Activated naive CD8-positive, alpha-beta T cell treated with anti-CD3 and anti-CD28 coated beads for 36 hours (primary cell): Measurements from ENCODE around the gene RASSF5. TPM values are rescaled to one million over a fixed set of nuclear protein-coding genes. Genes with fewer than 3 reads are reported as not detected.

Experiments used
- DNase-seq: peaks from one replicate; pipeline ENCODE4 v3.0.0; 2021
- H3K27ac Mint-ChIP-seq: one replicate; pipeline ENCODE4 v1.8.0; 2022; ENCODE audit warnings: mild to moderate bottlenecking, moderate library complexity, mixed read lengths
- H3K27me3 Mint-ChIP-seq: one replicate; pipeline ENCODE4 v1.8.0; 2022; ENCODE audit warnings: mild to moderate bottlenecking, mixed read lengths
- H3K36me3 Mint-ChIP-seq: one replicate; pipeline ENCODE4 v1.8.0; 2021; ENCODE audit warnings: mild to moderate bottlenecking, mixed read lengths
- H3K4me1 Mint-ChIP-seq: one replicate; pipeline ENCODE4 v1.8.0; 2021; ENCODE audit warnings: mixed read lengths
- H3K4me3 Mint-ChIP-seq: one replicate; pipeline ENCODE4 v1.8.0; 2022; ENCODE audit warnings: mild to moderate bottlenecking, moderate library complexity, mixed read lengths
- H3K9me3 Mint-ChIP-seq: one replicate; pipeline ENCODE4 v1.8.0; 2022; ENCODE audit warnings: mixed read lengths
- total RNA-seq, 2 experiments: library from RNA; stranded (reverse); gene quantifications; one replicate each; pipeline ENCODE4 v1.2.3, GENCODE V29; 2021

RASSF5 gene, protein sequence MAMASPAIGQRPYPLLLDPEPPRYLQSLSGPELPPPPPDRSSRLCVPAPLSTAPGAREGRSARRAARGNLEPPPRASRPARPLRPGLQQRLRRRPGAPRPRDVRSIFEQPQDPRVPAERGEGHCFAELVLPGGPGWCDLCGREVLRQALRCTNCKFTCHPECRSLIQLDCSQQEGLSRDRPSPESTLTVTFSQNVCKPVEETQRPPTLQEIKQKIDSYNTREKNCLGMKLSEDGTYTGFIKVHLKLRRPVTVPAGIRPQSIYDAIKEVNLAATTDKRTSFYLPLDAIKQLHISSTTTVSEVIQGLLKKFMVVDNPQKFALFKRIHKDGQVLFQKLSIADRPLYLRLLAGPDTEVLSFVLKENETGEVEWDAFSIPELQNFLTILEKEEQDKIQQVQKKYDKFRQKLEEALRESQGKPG
- total RNA-seq: 100 to 1,000 TPM; 223 to 226 TPM

- peaks cover 35% of the 10 kb centered on the region for H3K27me3 Mint-ChIP-seq
- H3K9me3 Mint-ChIP-seq: no peaks in the 10 kb centered on the region
- DNase-seq: peak; percentile 85
- peak within 1 kb of the TSS; percentile 72 for H3K4me3 Mint-ChIP-seq
- peaks cover 1% of the 10 kb centered on the region for H3K36me3 Mint-ChIP-seq
- H3K4me1 Mint-ChIP-seq: peaks cover 53% of the 10 kb centered on the region
- H3K27ac Mint-ChIP-seq: peak within 1 kb of the TSS; percentile 4
Observed at GRCh38 chr1:206507284-206508129, at the start of gene RASSF5. RASSF5 (plus strand) TSS chr1:206507531; CDS start chr1:206507603, 72 bp downstream.

GRCh38 chr1:206459703-206460102 lies 47.6 kb upstream of the RASSF5 start:
- Mint-ChIP-seq H3K4me1 (peaks cover 25% of the 10 kb centered on the region), H3K4me3 (no peak overlapping the region), H3K27ac (no peak overlapping the region), H3K27me3 (no peaks in the 10 kb centered on the region), H3K9me3 (no peaks in the 10 kb centered on the region), H3K36me3 (no peaks in the 10 kb centered on the region)
- no peak for DNase-seq

- H3K4me1 Mint-ChIP-seq: peaks cover 37% of the 10 kb centered on the region
- no peak for DNase-seq
- H3K9me3 Mint-ChIP-seq: no peaks in the 10 kb centered on the region
- H3K36me3 Mint-ChIP-seq: no peaks in the 10 kb centered on the region
- H3K27me3 Mint-ChIP-seq: no peaks in the 10 kb centered on the region
- no peak overlapping the region for H3K4me3 Mint-ChIP-seq
- H3K27ac Mint-ChIP-seq: no peak overlapping the region
Observed at GRCh38 chr1:206460836-206461426, 46.4 kb upstream of the RASSF5 start.

- Mint-ChIP-seq H3K9me3 (no peaks in the 10 kb centered on the region), H3K4me3 (no peak overlapping the region), H3K27ac (no peak overlapping the region), H3K27me3 (no peaks in the 10 kb centered on the region), H3K4me1 (peaks cover 44% of the 10 kb centered on the region), H3K36me3 (no peaks in the 10 kb centered on the region)
- peak; percentile 62 for DNase-seq
Observed at GRCh38 chr1:206461602-206462455, 45.5 kb upstream of the RASSF5 start.

- H3K9me3 Mint-ChIP-seq: no peaks in the 10 kb centered on the region
- H3K27ac Mint-ChIP-seq: peak overlapping the region; percentile 84
- H3K4me1 Mint-ChIP-seq: peaks cover 57% of the 10 kb centered on the region
- H3K27me3 Mint-ChIP-seq: no peaks in the 10 kb centered on the region
- peak overlapping the region; percentile 11 for H3K4me3 Mint-ChIP-seq
- peak; percentile 35 for DNase-seq
- H3K36me3 Mint-ChIP-seq: no peaks in the 10 kb centered on the region
Observed at GRCh38 chr1:206463137-206463536, 44.2 kb upstream of the RASSF5 start.

- no peaks in the 10 kb centered on the region for H3K9me3 Mint-ChIP-seq
Observed at GRCh38 chr1:206463911-206464310, 43.4 kb upstream of the RASSF5 start.

DNA sequence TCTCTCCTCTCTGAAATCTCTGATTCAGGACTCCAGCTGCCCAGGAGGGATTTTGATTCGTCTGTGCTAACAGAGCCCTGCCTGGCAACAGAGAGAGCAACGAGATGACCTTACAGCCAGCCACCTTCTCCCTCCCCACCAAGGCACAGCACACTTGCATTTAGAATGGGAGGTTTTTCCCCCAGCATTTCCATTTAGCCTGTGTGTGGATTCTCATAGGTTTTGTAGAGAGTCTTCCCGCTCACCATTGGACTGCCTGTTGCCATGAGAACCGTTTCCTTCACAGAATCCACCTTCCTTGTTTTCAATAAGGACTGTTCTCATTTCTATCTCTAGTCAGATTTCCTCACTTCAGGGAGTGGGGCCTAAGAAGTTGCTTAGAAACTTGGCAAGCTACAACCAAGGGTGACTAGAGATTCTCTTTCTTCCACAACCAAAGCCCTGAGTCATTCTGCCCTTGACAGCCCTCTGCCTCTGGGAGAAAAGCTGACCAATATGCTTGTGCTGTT lies 42.8 kb upstream of the RASSF5 start:
- Mint-ChIP-seq H3K27me3 (no peaks in the 10 kb centered on the region), H3K4me1 (peaks cover 71% of the 10 kb centered on the region), H3K27ac (peak overlapping the region; percentile 72), H3K36me3 (no peaks in the 10 kb centered on the region), H3K9me3 (no peaks in the 10 kb centered on the region), H3K4me3 (no peak overlapping the region)
- peak; percentile 24 for DNase-seq

More at GRCh38 chr1:206463911-206464310, 43.4 kb upstream of the RASSF5 start:
- Mint-ChIP-seq H3K4me1 (peaks cover 65% of the 10 kb centered on the region), H3K4me3 (no peak overlapping the region), H3K36me3 (no peaks in the 10 kb centered on the region), H3K27ac (no peak overlapping the region), H3K27me3 (no peaks in the 10 kb centered on the region)
- DNase-seq: no peak

DNA sequence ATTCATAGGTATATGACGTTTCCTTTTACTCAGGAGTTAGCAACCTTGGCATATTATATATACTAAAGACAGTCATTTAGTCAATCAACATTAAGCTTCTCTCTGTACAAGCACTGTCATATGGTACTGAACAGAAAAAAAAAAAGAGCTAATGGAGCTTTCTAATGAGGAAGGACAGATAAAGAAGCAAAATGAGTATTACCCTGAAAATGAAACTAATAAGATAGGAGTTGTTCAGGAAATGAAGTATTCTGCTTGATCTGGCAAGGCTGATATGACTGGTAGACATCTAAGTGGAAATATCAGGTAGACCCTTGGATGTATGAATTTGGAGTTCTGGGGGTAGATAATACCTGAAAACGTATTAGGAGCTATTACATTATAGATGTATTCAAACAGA lies 41.4 kb upstream of the RASSF5 start:
- Mint-ChIP-seq H3K27me3 (no peaks in the 10 kb centered on the region), H3K4me1 (peaks cover 79% of the 10 kb centered on the region), H3K9me3 (no peaks in the 10 kb centered on the region), H3K27ac (peak overlapping the region; percentile 59), H3K4me3 (no peak overlapping the region), H3K36me3 (no peaks in the 10 kb centered on the region)
- no peak for DNase-seq

- Mint-ChIP-seq H3K36me3 (peaks cover 5% of the 10 kb centered on the region), H3K27ac (peak overlapping the region; percentile 87), H3K9me3 (no peaks in the 10 kb centered on the region), H3K27me3 (no peaks in the 10 kb centered on the region), H3K4me3 (peak overlapping the region; percentile 9), H3K4me1 (peaks cover 83% of the 10 kb centered on the region)
- DNase-seq: peak; percentile 33
Observed at GRCh38 chr1:206466840-206467649, 40.3 kb upstream of the RASSF5 start.

DNA sequence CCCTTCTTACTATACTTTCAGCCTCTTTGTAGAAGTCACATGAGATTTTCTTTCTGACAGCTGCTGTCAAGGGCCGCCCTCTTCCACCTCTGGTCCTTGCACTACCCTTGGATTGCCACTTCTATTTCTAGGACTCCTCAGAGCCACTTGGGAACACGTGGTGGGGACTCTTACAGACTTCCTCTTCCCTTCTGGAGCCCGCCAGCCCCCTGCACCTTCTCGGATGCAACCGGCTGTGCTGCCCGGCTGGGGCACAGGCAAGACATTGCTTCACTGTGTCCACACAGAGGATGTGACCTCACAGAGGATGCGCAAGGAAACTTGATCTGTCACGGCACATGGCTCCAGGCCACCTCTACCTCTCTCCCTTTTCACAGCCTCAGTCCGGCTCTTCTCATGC lies 39.4 kb upstream of the RASSF5 start:
- H3K4me3 Mint-ChIP-seq: peak overlapping the region; percentile 42
- peaks cover 11% of the 10 kb centered on the region for H3K36me3 Mint-ChIP-seq
- H3K27ac Mint-ChIP-seq: peak overlapping the region; percentile 87
- H3K27me3 Mint-ChIP-seq: no peaks in the 10 kb centered on the region
- peak; percentile 41 for DNase-seq
- H3K9me3 Mint-ChIP-seq: no peaks in the 10 kb centered on the region
- H3K4me1 Mint-ChIP-seq: peaks cover 86% of the 10 kb centered on the region

GRCh38 chr1:206468571-206468970 lies 38.8 kb upstream of the RASSF5 start:
- peaks cover 81% of the 10 kb centered on the region for H3K4me1 Mint-ChIP-seq
- no peaks in the 10 kb centered on the region for H3K27me3 Mint-ChIP-seq
- H3K9me3 Mint-ChIP-seq: no peaks in the 10 kb centered on the region
- no peak for DNase-seq
- H3K36me3 Mint-ChIP-seq: peaks cover 12% of the 10 kb centered on the region
- no peak overlapping the region for H3K4me3 Mint-ChIP-seq
- H3K27ac Mint-ChIP-seq: peak overlapping the region; percentile 87

GRCh38 chr1:206469411-206469932 lies 37.9 kb upstream of the RASSF5 start:
- Mint-ChIP-seq H3K27me3 (no peaks in the 10 kb centered on the region), H3K9me3 (no peaks in the 10 kb centered on the region), H3K36me3 (peaks cover 17% of the 10 kb centered on the region), H3K4me3 (peak overlapping the region; percentile 90), H3K27ac (peak overlapping the region; percentile 93), H3K4me1 (peaks cover 80% of the 10 kb centered on the region)
- DNase-seq: peak; percentile 38

DNA sequence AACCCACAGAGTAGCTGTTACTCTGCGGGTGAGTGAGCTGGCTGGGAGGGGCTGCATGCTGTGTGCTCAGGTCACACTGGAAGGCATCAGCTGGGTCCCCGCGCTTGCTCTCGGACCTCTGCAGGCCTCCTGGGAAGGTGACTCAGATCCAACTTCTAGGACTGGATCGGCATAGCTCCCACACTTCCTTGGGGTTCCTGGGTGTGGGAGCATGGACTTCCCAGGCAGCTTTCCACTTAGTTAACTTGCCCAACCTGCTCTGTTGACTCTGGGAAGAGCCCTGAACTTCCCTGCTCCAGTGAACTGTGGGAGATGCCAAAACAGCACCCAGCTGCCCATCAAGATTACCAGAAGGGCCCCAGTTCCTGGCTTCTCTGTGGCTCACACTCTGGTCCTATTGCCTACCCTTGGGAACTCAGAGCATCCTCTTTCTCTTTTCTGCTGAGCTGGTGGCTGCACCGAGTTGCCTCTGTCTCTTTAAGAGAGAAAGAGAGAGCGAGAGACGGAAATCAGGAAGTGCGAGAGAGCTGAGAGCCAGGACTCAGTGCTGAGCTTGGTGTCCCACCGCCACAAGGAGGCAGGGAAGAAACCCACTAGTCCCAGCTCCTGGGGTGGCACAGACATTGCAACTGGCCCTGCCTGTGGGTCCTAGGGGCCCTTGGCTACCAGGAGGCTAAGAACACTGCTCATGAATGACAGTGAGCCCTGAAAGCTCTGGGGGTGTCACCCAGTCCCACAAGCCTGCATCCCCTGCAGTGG lies 37.2 kb upstream of the RASSF5 start, which contains the start of gene IKBKE:
IKBKE (plus strand) TSS at position 544 of the 759 bp plus-strand sequence. CDS start 2,752 bp downstream, outside the sequence.
- peak within 1 kb of the TSS; percentile 93 for H3K27ac Mint-ChIP-seq
- H3K27me3 Mint-ChIP-seq: no peaks in the 10 kb centered on the region
- H3K9me3 Mint-ChIP-seq: no peaks in the 10 kb centered on the region
- peak; percentile 56 for DNase-seq
- H3K36me3 Mint-ChIP-seq: peaks cover 20% of the 10 kb centered on the region
- H3K4me3 Mint-ChIP-seq: peak within 1 kb of the TSS; percentile 90
- peaks cover 78% of the 10 kb centered on the region for H3K4me1 Mint-ChIP-seq
